ENCODE results near the gene NCOA3. TPM values are rescaled to one million over a fixed set of nuclear protein-coding genes. Genes with fewer than 3 reads are reported as not detected.

Gene NCOA3
- total RNA-seq, 6 donors from 2014 or later = 27.9 to 54.7 (median 38.9) TPM

DNA sequence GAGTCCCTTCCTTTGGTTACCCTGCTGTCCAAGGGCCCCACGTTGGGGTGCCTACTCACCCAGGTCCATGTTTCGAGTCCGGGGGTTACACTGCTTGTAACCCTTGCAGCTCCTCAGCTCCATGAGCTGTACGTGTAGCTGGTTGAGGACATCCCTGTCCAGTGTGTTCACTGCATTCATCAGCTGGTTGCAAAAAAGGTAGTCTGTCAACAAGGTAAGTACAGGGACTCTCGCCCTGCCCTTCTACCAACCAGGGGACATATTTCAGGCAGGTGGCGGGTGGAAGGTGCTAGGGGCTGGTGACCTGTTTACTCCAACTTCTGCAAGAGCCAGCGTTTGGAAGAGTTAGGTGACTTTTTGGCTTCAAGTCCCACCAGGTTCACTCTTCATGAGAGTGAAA lies 160.0 kb downstream of the NCOA3 start:
- TF ChIP-seq EP300 (IDR thresholded peaks at IDR 0.05) = no peak
- no peak for TF ChIP-seq POLR2A (IDR thresholded peaks at IDR 0.05)
- no peak overlapping the region for H3K27ac ChIP-seq
- DNase-seq (no peak), ATAC-seq (ENCODE audit: low FRiP score in 2 of 2) (no peak)
- no peaks in the 10 kb centered on the region for H3K27me3 ChIP-seq
- no peaks in the 10 kb centered on the region for H3K9me3 ChIP-seq
- H3K36me3 ChIP-seq = peaks cover 0 to 41% (median 7%) of the 10 kb centered on the region in 4 donors
- peaks cover 3 to 4% (median 4%) of the 10 kb centered on the region in 4 donors for H3K4me1 ChIP-seq
- WGBS, 2 donors = 92 to 93% methylated on average over 7 of the region's 7 CpGs
- no peak overlapping the region for H3K4me3 ChIP-seq

DNA sequence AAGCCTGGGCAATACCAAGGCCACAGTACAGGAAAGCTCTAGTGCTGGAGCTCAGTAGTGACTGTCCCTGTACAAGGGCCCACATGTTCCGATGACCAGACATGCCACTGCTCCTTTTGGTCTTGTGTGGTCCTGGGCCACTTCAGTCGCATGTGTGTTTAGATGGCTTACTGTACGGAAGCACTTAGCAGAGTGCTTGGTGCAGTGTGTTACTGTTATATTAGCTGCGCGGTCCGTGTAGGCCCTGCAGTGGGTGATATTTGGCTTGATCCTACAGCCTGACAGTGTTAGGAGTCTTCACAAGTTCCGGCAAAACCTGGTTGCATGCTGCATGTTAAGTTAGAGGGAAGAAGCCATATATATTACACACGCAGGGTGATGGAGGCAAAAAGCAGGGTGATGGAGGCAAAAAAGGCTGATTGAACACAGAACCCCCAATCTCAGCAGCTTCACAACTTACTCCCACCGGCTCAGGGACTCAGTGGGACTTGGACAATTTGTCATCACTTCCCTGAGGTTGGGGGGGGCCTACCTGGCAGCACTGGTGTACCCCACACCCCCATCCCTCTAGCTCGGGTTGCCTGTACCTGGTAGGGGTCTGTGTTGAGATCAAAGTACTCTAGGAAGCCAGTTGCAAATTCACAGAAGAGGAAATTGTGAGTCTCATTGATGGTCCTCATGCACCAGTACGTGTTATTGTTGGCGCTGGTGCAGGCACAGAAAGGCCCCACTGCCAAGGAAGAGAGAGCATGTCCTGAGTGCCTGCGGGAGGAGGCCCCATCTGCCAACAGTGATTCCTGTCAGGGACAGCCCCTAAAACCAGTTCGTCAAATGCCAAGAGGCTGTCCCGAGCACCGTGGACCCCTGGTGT lies 161.0 kb downstream of the NCOA3 start:
- 91 to 93% methylated on average over 13 to 16 of the region's 16 CpGs for WGBS, 2 donors
- peaks cover 0 to 31% (median 7%) of the 10 kb centered on the region in 4 donors for H3K36me3 ChIP-seq

DNA sequence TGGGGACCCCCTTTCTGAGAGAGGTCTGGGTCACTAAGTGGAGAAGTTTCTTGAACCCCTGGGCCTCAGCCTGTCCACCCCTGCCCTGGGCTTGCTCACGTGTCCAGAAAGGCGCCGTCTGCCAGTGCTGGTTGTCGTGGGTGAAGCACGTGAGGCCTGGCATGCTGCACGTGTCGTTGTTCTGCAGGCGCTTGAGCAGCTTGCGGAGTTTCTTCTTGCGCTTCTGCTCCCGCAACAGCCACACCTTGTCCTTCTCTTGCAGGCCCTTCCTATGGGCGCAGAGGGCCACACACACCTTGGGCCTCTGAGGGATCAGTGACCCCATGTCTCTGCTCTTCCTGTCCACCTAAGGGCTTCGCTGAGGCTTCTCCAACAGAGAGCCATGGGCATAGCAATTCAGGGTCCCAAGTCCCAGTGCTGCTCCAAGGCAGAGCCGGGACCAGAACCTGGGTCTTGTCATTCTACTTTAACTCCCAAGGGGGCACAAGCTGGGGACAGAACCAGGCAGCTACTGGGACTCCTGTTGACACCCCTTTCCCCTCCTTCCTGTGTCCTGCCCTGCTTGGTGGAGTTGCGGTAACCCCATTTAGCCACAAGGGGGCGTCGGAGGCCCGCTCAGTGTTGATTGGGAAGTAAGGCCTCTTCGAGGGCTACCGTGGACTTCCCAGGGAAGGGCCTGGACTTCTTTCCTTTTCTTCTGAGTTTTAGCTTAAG lies 161.8 kb downstream of the NCOA3 start:
- peak; percentile 85 to 89 for ATAC-seq (ENCODE audit: low FRiP score in 2 of 2)
- Histone ChIP-seq H3K4me3 (no peak overlapping the region), H3K27me3 (no peaks in the 10 kb centered on the region), H3K4me1 (peaks cover 3 to 4% (median 4%) of the 10 kb centered on the region in 4 donors), H3K9me3 (no peaks in the 10 kb centered on the region), H3K27ac (no peak overlapping the region), H3K36me3 (peaks cover 0 to 23% (median 7%) of the 10 kb centered on the region in 4 donors)
- peak; percentile 44 to 77 for DNase-seq
- WGBS, 2 donors = 51 to 59% methylated on average over 18 to 20 of the region's 20 CpGs
- no peak for TF ChIP-seq EP300 (IDR thresholded peaks at IDR 0.05)
- TF ChIP-seq, protein P1, sequence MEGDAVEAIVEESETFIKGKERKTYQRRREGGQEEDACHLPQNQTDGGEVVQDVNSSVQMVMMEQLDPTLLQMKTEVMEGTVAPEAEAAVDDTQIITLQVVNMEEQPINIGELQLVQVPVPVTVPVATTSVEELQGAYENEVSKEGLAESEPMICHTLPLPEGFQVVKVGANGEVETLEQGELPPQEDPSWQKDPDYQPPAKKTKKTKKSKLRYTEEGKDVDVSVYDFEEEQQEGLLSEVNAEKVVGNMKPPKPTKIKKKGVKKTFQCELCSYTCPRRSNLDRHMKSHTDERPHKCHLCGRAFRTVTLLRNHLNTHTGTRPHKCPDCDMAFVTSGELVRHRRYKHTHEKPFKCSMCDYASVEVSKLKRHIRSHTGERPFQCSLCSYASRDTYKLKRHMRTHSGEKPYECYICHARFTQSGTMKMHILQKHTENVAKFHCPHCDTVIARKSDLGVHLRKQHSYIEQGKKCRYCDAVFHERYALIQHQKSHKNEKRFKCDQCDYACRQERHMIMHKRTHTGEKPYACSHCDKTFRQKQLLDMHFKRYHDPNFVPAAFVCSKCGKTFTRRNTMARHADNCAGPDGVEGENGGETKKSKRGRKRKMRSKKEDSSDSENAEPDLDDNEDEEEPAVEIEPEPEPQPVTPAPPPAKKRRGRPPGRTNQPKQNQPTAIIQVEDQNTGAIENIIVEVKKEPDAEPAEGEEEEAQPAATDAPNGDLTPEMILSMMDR (IDR thresholded peaks at IDR 0.05) = peak; percentile 87 to 95 (median 91)

More for the DNA sequence above, 161.0 kb downstream of the NCOA3 start:
- no peak for ATAC-seq (ENCODE audit: low FRiP score in 2 of 2)
- Histone ChIP-seq H3K9me3 (no peaks in the 10 kb centered on the region), H3K27me3 (no peaks in the 10 kb centered on the region), H3K27ac (no peak overlapping the region), H3K4me1 (peaks cover 3 to 4% (median 4%) of the 10 kb centered on the region in 4 donors), H3K4me3 (no peak overlapping the region)
- no peak for DNase-seq
- TF ChIP-seq, protein P1 (IDR thresholded peaks at IDR 0.05) = no peak
- TF ChIP-seq POLR2AphosphoS5 (IDR thresholded peaks at IDR 0.05) (no peak), POLR2A (IDR thresholded peaks at IDR 0.05) (no peak), EP300 (IDR thresholded peaks at IDR 0.05) (no peak)

DNA sequence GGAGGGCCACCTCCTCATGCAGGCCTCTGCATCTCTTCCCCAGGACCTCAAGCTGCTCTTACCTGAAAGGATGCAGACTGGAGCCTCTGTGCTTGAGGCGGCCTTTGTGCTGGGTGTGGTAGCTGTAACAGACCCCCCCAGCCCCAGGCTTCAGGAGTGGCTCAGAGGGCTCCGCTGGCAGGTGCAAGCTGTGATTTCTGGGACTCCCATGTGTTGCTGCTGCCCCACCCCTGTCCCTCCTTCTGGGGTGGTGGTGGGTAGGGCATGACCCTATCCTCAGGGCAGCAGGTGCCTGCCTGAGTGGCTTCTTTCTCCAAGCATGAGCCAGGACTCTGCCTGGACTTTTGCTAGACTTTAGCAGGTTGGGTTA lies 162.4 kb downstream of the NCOA3 start:
- WGBS, 2 donors = 100% methylated on average over 1 of the region's 2 CpGs; no CpG with 5 or more reads in 1 of the 2 donors
- Histone ChIP-seq H3K4me3 (no peak overlapping the region), H3K36me3 (peaks cover 0 to 21% (median 7%) of the 10 kb centered on the region in 4 donors), H3K27ac (no peak overlapping the region), H3K4me1 (peaks cover 3 to 4% (median 4%) of the 10 kb centered on the region in 4 donors), H3K9me3 (no peaks in the 10 kb centered on the region), H3K27me3 (no peaks in the 10 kb centered on the region)
- DNase-seq (no peak), ATAC-seq (ENCODE audit: low FRiP score in 2 of 2) (peak in 1 of 2 donors; percentile 3)
- no peak for TF ChIP-seq EP300 (IDR thresholded peaks at IDR 0.05)
- TF ChIP-seq POLR2A (IDR thresholded peaks at IDR 0.05) = no peak
- TF ChIP-seq POLR2AphosphoS5 (IDR thresholded peaks at IDR 0.05) = no peak
- TF ChIP-seq, protein P1 (IDR thresholded peaks at IDR 0.05) = no peak

DNA sequence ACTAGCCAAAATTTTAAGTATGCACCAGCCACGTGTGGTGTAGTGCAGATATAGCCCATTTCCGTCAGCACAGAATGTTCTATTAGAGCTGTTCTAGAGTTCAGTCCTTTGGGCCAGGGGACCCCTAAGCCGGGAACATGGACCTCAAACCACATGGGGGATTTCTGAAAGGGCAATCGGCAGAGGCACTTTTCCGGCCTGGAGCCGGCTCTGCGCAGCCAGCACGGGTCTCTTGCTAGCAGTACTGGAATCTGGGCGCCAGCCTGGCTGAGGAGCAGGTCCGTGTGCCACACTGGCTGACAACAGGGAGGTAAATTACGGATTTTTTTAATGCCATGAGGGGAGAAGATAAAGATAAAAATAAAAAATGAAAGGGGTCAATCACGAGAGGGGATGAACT lies 163.1 kb downstream of the NCOA3 start:
- DNase-seq (peak in 1 of 2 donors; percentile 52), ATAC-seq (ENCODE audit: low FRiP score in 2 of 2) (no peak)
- Histone ChIP-seq H3K36me3 (peaks cover 0 to 14% (median 7%) of the 10 kb centered on the region in 4 donors), H3K9me3 (no peaks in the 10 kb centered on the region), H3K27me3 (no peaks in the 10 kb centered on the region), H3K27ac (no peak overlapping the region), H3K4me1 (peaks cover 2 to 4% (median 4%) of the 10 kb centered on the region in 4 donors), H3K4me3 (no peak overlapping the region)
- 90 to 95% methylated on average over 12 of the region's 12 CpGs for WGBS, 2 donors
- TF ChIP-seq, protein P1 (IDR thresholded peaks at IDR 0.05) = no peak
- no peak for TF ChIP-seq POLR2A (IDR thresholded peaks at IDR 0.05)
- no peak for TF ChIP-seq POLR2AphosphoS5 (IDR thresholded peaks at IDR 0.05)
- TF ChIP-seq EP300 (IDR thresholded peaks at IDR 0.05) = no peak
